Keratinocyte (primary cell): Measurements from ENCODE around the gene FLNB.

ENCODE experiments used
- CTCF ChIP-seq, 3 experiments: IDR thresholded peaks in 1 of 3; conservative IDR thresholded peaks in 1 of 3; optimal IDR thresholded peaks in 1 of 3; 2 replicates in 2 of 3; 3 replicates in 1 of 3; pipeline versions ENCODE3 to v1.5.1; 2011; ENCODE audit warnings: low read length in 3 of 3, mild to moderate bottlenecking in 3 of 3, moderate library complexity in 2 of 3, control low read depth in 1 of 3, inconsistent platforms in 1 of 3; ENCODE audit not compliant: insufficient read depth in 2 of 3; ENCODE audit errors: extremely low read depth in 1 of 3
- EZH2 ChIP-seq: IDR thresholded peaks from one replicate; pipeline ENCODE4 v1.6.1; 2012; ENCODE audit warnings: inconsistent platforms, mild to moderate bottlenecking, low read length, moderate library complexity

GRCh38 chr3:58029842-58030584 lies 21.8 kb downstream of the FLNB start:
- TF ChIP-seq CTCF (optimal IDR thresholded peaks at IDR 0.05 in 1 of 3, IDR thresholded peaks at IDR 0.05 in 1 of 3, conservative IDR thresholded peaks at IDR 0.05 in 1 of 3; ENCODE audit: extremely low read depth in 1 of 3, insufficient read depth in 2 of 3, low read length in 3 of 3) (no peak), EZH2 (no peak)
